ENCODE results near the gene TSPAN2.

The TSPAN2 gene

DNA sequence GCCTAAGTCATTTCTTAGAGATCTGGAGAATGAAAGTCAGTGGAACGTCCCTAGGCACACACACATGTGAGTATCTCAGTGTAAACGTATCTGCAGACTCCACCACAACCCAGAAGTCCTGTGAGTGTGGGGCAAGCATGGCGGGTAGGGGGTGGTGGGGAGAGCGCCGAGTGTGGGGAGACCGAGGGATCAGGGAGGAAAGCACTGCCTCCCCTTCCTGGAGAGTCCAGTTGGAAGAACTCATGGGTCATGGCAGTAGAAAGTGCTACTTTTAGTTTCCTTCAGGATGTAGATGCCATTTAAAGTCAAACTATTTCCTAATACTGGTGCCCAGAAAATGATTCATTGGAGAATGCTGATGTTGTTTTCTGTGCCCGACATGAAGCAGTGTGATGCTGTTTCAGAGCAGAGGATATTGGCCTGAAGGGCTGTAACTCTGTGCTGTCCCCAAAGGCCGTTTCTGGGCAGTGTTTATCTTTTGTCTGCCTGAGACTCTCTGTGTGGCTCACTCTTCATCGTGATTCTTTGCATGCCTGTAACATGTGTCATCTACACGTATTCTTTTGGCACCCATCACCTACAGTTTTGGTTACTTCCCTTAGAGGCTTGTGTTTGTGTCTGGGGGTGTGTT is 45.7 kb upstream of the TSPAN2 start:
- TF ChIP-seq, protein P1, sequence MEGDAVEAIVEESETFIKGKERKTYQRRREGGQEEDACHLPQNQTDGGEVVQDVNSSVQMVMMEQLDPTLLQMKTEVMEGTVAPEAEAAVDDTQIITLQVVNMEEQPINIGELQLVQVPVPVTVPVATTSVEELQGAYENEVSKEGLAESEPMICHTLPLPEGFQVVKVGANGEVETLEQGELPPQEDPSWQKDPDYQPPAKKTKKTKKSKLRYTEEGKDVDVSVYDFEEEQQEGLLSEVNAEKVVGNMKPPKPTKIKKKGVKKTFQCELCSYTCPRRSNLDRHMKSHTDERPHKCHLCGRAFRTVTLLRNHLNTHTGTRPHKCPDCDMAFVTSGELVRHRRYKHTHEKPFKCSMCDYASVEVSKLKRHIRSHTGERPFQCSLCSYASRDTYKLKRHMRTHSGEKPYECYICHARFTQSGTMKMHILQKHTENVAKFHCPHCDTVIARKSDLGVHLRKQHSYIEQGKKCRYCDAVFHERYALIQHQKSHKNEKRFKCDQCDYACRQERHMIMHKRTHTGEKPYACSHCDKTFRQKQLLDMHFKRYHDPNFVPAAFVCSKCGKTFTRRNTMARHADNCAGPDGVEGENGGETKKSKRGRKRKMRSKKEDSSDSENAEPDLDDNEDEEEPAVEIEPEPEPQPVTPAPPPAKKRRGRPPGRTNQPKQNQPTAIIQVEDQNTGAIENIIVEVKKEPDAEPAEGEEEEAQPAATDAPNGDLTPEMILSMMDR (IDR thresholded peaks at IDR 0.05; ENCODE audit: insufficient read depth, low read depth, low read length, missing control alignments): no peak
- no peak overlapping the region for H3K4me3 ChIP-seq (ENCODE audit: low read depth, low read length)
- DNase-seq (ENCODE audit: low read depth): no peak

DNA sequence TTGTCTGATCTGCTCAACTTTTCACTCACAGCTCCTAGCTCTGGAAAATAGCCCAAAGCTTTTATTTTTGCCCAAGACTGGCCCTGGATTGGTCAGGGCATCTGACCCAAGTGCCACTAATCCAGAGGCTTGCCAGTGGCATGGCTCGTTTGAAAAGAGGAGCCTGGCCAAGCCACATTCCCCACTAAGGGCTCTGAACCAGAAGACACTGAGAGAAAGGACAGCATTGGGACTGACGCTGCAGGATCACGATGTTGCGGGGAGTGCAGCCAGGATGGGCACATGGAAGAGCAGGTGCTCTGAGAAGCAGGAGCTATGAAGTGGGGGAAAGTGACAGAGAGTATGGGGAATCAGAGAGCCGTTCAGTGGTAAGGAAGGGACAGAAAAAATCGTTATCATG is 44.9 kb upstream of the TSPAN2 start:
- H3K4me3 ChIP-seq (ENCODE audit: low read depth, low read length): no peak overlapping the region
- TF ChIP-seq, protein P1 (IDR thresholded peaks at IDR 0.05; ENCODE audit: insufficient read depth, low read depth, low read length, missing control alignments): no peak
- DNase-seq (ENCODE audit: low read depth): no peak

DNA sequence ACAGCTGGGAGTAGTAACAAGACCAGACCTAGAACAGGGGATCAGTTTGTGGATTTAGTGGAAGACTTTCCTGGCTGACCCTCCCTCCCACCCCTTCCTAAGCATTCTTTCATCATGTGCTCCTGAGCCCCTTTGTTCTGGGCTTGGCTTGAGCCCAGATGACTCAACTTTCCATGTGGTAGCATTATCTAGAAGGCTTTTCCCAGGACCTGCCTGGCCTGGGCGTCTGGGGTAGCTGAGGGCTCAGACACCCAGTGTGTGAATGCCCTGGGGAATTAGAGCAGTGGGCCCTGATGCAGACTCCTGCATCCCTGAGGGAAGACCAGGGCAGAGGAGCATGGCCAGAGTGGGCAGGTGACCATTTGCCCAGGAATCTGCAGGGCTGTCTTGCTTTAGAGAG is 44.1 kb upstream of the TSPAN2 start:
- H3K4me3 ChIP-seq (ENCODE audit: low read depth, low read length): no peak overlapping the region
- no peak for DNase-seq (ENCODE audit: low read depth)
- TF ChIP-seq, protein P1 (IDR thresholded peaks at IDR 0.05; ENCODE audit: insufficient read depth, low read depth, low read length, missing control alignments): no peak

DNA sequence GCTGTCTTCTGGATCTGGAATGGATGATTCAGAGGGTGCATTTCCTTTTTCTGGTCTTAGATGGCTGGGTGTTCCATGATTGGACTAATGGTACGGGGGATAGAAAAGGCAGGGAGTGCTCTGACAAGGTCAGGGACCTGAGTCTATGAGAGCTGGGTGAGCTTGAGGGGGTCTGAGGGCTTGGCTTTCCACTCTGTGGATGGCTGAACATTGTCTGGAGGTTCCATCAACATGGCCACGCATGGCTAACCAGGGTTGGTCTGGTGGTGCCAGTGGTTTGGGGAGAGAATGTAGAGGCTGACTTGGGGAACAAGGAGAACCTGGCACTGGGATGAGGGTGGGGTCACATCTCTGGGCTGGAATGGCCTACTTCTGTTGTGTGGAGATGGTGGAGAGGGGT is 41.5 kb upstream of the TSPAN2 start:
- DNase-seq (ENCODE audit: low read depth): no peak
- H3K4me3 ChIP-seq (ENCODE audit: low read depth, low read length): no peak overlapping the region
- TF ChIP-seq, protein P1 (IDR thresholded peaks at IDR 0.05; ENCODE audit: insufficient read depth, low read depth, low read length, missing control alignments): no peak

DNA sequence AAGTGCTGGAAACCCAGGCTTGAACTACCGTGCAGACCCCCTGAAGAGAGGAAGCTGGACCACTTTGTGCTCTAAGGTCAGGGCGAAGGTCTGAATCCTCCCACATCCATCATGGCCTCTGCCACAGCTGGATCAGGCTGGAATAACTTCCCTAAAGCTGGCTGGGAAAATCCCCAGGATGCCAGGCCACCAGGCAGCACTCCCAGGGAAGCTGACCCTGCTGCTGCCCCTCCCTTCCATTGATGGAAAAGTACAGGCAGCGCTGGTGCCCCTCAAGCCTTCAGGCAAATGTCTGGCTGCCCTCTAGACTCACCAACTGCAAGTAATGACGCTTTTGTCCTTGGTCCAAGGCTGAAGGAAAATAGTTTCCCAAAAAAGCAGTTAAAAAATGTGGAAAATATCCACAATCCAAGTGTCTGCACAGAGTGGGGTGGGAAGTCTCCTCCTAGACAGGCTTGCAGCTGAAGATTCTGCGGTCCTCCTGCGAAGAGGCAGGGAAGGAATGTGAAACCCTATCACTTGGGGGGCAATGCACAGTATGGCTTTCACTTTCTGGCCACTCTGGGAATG is 39.9 kb upstream of the TSPAN2 start:
- no peak for DNase-seq (ENCODE audit: low read depth)
- TF ChIP-seq, protein P1 (IDR thresholded peaks at IDR 0.05; ENCODE audit: insufficient read depth, low read depth, low read length, missing control alignments): no peak

DNA sequence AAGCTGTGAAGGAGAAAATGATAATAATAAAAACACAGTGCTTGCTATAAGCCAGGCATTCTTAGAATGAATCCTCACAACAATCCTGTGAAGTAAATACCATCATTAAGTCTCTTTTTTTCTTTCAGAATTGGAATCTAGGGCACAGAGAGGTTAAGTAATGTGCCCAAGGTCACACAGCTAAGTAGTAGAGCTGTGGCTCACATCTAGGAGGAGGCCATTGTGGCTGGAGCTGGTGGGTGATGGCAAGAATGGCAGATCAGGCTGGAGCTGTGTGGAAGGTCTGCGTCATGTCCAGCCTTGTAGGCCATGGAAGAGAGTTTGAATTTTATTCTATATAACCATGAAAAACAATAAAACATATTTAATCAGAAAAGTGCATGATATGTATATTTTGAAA is 38.2 kb upstream of the TSPAN2 start:
- H3K4me3 ChIP-seq (ENCODE audit: low read depth, low read length): no peak overlapping the region
- no peak for DNase-seq (ENCODE audit: low read depth)
- TF ChIP-seq, protein P1 (IDR thresholded peaks at IDR 0.05; ENCODE audit: insufficient read depth, low read depth, low read length, missing control alignments): no peak

More for the DNA sequence above, 39.9 kb upstream of the TSPAN2 start:
- no peak overlapping the region for H3K4me3 ChIP-seq (ENCODE audit: low read depth, low read length)

DNA sequence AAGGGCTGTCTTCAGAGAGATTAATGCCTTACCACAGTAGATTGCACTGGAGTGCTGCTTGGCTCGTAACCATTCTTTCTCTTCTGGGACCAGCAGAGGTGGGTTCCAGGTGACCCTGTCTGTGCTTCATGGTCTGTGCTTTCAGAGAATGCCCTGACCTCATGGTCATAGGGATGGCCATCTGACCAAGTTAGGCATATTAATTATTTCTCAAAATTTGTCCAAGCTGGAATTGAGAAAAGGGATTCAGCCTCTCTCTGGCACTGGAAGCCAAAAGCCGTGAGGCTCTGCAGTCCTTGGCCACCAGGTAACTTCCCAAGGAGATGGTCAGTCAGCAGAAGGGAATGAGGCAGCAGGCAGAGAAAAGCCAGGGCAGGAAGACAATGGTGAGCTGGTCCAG is 37.2 kb upstream of the TSPAN2 start:
- no peak overlapping the region for H3K4me3 ChIP-seq (ENCODE audit: low read depth, low read length)
- DNase-seq (ENCODE audit: low read depth): no peak

More for the DNA sequence above, 37.2 kb upstream of the TSPAN2 start:
- TF ChIP-seq, protein P1 (IDR thresholded peaks at IDR 0.05; ENCODE audit: insufficient read depth, low read depth, low read length, missing control alignments): no peak

Data from GM12865 (cell line).